NCI-H1436 treated with DMSO at 0.1 percent for 48 hours (cell line): ENCODE results near the gene STRIP2.
"Not testable (repeated sequence)": the region's sequence is repeated elsewhere in the genome, so short reads cannot be mapped to it uniquely, and the experiment has no call there.

Experiments used
- DNase-seq: peaks from one replicate; lab custom pipeline; 2025; lab: John Stamatoyannopoulos, UW

STRIP2 gene

GRCh38 chr7:129534558-129535274, 100.5 kb downstream of the STRIP2 start:
- DNase-seq, result not testable (repeated sequence)

DNA sequence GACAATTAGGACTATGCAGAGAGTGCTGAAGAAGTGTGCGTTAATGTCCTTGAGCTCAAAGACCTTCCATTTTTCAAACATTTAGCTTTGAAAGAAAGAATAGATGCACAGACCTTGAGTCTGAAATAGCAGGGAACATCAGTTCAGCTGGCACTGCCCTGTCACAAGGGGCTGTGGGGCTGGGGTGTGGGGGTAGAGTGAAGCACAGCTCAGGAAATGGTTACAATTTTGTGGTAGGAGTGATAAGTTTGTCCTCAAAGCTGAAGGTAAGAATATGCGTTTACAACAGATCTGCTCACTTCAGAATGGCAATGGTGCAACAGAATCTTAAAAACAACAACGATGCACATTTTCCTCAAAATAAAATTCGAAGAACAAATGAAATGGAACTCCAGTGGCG, 101.7 kb downstream of the STRIP2 start:
- DNase-seq, result no peak

- DNase-seq, result no peak
Observed at GRCh38 chr7:129536323-129536722, 102.1 kb downstream of the STRIP2 start.
